GM18868 (cell line): ENCODE results near the gene HMGCS2.
"Not testable (repeated sequence)": the region's sequence is repeated elsewhere in the genome, so short reads cannot be mapped to it uniquely, and the experiment has no call there.

ENCODE experiments used
- ATAC-seq: cut with Tn5 transposase; IDR thresholded peaks from one replicate; pipeline ENCODE4 v1.9.1; 2021; ENCODE audit warnings: mild to moderate bottlenecking, moderate library complexity; ENCODE audit not compliant: unreplicated experiment

Gene HMGCS2

DNA sequence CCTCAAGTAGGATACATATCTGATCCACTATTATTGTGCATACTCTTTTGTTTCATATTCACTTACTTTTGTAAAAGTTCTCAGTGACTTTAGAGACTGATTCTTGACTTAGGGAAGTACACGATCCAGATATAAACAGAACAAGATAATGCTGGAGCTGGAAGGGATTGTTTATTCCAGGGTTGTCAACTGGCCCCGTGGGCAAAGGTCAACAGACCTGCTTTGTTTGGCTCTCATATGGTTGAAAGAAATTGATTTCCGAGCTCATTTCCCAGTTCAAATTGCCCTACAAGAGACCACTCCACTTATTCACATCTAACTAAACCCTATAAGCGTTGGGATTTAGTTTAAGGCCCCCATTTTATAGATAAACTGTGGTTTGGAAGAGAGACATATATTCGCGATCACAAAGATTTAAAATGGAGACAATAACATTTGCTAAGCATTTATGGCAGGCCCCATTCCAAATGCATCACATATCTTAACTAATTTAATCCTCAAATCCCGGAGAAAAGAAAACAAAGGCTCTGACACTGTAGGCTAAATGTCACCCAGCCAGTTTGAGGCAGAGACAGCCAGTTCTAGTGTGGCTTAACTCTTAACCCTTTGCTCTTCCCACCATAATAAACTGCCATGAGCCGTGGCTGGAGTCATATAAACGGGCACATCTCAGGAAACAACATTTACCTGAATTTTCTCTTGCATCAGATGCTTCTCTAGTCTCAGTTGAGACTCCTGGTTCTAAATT, 21.9 kb upstream of the HMGCS2 start:
- no peak for ATAC-seq

DNA sequence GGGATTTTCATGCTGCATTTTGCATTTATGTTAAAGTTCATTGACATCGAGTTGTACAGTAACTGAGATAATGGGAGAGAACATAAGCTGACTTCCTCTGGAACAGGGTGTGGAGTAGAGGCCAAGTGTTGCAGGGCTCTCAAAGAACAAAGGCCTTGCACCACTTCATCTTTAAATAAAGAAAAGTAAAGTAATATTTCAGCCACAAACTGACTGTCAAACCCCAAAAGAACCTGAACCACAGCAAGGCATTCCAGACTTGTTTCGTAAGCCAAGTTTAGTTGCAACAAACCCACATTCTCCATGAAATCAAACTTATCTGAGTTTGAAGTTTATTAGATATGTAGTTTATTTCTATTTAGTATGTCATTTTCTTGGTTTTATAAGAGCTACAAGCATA, 19.1 kb upstream of the HMGCS2 start:
- ATAC-seq, result no peak

DNA sequence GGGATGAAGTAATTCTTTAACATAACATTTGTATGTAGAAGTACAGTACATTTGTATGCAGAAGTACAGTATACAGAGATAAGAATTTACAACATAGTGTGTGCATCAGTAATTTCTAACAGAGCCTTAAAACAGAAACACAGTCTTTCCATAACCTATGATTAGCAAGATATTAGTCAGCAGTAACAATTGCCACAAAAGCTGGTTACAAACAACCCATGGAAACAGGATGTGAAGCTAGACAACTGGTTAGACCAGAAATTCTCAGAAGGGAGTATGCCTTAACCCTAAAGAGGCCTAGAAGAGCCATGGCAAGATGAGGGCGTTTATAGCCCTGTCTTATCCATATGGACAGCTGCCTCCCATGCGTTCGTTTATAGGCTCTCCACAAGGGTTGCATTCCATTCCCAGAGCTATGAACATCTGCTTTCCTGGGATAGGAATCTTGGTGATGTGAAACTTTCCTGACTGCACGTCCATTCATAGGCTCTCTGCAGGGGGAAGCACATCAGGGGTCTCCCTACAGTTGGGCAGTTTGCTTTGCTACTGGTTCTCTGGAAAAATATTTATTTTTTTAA, 17.9 kb upstream of the HMGCS2 start:
- not testable (repeated sequence) for ATAC-seq

DNA sequence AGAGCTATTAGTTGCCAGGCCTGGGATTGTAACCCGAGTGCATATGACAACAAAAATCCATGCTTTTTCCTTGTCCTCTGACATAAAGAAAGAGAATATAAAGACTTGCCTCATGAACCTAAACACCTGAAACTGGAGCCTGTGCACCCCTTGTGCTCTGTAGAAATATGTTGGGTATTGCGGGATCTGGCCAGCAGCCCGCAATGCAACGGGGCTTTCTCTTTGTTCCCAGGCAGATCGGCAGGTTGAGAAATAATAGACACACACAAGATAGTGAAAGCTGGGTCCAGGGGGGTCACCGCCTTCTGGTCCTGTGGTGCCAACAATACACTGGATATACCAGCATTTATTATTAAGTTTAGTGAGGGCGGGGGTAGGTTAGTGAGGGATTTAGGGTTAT, 17.3 kb upstream of the HMGCS2 start:
- ATAC-seq, result not testable (repeated sequence)

DNA sequence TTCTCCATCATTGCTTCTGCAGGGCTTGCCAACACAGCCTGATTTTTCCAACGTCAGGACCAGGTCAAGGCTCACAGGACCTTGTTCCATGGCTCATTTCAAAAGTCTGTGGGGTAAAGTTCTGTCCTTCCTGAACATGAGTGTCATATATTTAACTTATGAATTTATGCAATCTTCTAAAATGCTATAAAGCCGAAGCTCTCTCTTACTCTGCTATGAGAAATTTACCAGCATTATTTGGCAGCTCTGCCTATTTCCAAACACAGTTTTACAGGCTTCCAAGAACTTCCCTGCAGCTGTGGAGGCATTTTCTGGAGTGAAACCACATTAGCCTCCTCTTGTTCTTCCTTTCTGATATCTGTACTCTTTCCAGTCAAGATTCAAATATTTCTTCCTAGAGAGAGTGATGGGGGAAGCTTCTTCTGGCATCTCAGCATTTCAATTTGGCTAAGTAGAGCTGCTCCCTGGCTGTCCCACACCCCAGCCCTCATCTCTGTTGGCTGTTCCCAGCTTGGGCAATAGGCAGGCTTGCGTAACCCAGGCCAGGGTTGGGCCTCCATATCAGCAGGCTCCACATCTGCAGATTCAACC, 15.6 kb upstream of the HMGCS2 start:
- ATAC-seq, result no peak

DNA sequence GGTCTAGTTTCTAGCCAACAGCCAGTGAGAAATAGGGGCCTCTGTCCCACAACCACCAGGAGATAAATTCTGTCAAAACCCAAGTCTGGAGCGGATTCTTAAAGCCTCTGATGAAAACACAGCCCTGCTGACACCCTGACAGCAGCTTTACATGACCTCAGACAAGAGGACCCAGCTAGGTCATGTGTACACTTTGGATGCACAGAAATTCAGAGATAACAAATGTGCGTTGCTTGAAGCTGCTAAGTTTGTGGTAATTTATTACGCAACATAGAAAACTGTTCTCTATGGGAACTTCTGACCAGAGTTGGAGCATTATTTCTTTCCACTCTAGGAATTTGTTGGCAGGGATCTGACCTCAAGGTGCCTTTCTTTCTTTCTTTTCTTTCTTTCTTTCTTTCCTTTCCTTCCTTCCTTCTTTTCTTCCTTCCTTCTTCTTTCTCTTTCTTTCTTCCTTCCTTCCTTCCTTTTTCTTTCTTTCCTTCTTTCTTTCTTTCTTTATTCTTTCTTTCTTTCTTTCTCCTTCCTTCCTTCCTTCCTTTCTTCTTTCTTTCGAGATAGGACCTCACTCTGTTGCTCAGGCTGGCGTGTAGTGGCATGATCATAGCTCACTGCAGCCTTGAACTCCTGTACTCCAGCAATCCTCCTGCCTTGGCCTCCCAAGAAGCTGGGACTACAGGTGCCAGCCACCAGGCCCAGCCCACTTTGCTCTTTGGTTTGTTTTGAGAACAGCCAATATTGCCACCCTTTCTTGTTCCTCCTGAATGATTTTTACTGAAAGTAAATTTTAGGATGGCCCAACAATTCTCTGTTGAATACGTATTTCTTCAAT, 14.9 kb upstream of the HMGCS2 start:
- ATAC-seq, result no peak

DNA sequence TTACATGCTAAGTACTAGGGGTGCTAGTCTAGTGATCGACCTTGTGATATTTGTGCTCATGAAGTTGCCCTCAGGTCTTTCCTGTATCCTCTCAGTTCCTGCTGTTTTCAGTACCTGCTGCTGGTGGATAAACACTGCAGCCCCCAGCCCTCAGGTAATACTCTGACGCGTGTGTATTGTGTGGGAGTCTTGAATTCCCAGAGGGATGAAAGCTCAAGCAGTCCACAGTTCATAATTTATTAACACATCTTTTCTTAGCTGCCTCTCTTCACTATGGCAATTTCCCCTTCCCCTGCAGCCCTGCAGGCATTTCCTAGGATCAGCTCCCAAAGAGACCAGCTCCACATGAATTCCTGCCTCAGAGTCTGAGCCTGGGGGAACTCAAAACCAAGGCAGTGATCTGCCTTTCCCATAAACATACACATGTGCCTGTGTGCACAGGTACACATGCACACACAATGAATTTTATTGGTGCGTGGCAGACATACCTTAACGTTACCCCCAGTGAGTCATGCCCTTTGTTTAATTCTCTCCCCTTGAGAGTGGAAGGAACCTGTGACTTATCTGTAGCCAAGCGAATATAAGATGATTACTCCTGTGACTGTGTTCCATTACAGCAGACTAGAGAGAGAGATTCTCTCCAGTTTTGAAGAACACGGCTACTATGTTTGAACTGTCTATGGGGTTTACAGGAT, 14.1 kb upstream of the HMGCS2 start:
- no peak for ATAC-seq

DNA sequence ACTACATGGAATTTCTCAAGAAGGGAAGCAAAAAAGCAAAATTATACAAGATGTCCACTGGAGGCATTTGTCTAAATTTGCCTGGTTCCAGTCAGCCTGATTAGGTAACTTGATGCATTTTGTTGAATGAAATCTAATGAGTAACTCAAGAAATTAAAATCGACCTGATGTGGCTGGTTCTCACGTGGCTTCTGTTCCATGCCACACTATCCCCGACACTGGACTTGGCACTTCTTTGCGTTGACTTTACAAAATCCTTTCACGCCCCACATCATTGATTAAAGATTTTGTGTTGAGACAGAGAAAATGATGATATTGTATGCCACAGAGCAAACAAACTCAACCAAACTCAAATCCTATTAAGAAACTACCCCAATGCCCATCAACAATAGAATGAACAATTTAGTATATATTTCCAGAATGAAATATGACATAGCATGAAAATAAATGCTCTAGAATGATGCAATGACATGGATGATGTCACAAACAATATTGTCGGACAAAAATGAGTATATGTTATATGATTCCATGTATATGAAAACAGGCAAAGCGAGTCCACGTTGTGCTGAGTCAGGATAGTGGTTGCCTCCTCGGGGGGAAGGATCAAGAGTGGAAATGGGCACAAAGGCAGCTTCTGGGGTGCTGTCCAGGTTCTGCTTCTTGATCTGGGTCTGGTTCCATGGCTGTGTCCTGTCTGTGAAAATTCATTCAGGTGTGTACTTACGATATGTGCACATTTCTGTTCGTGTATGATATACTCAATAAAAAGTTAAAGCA, 12.9 kb upstream of the HMGCS2 start:
- ATAC-seq, result no peak

DNA sequence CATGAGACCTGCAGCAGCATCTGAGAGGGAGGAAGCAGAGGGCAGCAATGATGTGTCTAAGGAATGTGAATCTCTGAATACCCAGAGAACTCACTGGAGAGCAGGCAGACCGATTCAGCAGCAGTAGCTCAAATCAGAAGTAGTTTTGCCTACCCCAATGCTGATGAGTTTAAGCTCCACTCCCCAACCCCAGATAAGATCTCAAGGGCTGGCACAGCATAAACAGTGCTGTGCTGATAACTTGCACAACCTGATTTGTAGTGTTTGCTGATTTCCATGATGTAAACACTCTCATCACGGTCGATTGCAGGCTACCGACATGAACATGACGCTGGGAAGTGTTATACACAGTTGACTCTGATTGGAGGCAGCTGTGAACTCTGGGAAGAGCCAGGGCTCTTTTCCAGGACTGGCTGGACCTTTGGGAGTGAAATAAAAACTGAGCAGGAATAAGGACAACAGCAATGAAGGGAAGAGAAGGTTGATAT, 11.2 kb upstream of the HMGCS2 start:
- ATAC-seq, result no peak

DNA sequence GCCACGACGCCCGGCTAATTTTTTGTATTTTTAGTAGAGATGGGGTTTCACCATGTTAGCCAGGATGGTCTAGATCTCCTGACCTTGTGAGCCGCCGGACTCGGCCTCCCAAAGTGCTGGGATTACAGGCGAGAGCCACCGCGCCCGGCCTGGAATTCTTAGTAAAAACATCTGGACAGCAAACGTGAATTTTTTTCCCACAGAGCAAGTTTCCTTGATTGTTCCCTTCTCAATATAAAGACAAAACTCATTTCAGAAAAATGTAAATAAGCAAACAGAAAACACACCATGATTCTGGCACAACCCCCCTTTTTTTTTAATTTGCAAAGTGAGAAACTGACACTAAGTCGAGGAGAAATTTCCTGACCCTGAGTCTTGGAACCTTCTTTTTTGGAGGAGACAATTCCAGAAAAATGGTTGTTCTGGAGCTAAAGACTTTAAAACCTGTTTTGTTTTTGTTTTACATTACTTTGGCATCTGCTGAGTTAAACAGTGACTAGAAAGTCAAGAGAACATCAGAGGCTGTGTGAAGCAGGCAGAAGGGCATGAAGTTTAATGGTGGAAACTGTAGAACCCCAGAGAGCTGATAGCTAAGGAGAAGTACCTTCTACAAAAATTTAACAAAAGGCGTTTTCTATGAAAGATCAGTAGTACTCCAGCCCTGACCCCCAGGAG, 10.3 kb upstream of the HMGCS2 start:
- no peak for ATAC-seq

DNA sequence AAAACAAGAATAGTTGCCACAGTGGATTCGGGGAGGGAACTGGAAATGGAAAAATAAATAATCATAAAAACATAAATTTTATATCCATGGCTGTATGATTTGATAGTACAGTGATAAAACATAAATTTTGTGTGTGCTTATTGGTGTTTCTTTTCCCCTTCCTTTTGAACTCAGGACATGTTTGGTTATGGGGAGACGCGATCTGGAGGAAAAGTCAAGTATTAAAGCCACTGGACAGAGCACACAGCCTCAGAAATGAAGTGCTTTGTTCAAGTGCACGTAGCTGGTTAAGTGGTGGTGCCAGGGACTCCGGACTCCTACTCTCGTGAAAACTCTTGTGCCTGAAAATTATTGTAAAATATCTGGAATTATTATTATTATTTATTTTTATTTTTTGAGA, 9.7 kb upstream of the HMGCS2 start:
- ATAC-seq, result no peak

DNA sequence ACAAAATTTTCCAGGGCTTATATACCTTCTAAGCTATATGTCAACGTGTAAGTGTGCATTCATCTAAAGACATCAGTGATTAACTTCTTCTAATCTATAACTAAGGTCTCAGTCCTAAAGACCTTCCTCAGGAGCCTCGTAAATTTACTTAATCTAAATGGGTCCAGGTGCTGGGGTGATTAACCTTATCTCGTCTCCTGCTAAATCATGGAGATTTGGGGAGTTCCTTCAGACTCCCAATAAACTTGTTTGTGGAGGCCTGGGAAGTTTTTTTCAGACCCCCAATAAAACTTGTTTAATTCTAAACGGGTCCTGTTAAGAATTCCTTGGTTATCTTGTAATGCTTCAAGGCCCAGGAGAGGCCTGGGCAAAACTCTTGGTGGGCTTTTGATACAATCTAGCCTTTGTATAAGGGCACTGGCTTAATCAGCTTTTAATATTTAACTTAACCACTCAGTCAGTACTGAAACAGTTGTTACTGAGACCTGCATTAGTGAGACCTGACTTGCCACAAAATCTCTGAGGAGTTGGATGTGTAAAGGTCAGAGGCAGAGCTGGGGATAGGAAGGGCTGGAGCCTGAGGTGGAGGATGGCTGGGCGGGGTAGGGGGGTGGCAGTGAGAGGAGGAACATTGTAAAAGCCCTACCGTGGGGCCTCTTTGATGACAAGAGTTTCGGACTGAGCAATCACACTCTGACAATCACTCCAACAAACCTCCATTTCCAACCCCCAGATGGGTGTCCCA, 6.2 kb upstream of the HMGCS2 start:
- ATAC-seq, result no peak

DNA sequence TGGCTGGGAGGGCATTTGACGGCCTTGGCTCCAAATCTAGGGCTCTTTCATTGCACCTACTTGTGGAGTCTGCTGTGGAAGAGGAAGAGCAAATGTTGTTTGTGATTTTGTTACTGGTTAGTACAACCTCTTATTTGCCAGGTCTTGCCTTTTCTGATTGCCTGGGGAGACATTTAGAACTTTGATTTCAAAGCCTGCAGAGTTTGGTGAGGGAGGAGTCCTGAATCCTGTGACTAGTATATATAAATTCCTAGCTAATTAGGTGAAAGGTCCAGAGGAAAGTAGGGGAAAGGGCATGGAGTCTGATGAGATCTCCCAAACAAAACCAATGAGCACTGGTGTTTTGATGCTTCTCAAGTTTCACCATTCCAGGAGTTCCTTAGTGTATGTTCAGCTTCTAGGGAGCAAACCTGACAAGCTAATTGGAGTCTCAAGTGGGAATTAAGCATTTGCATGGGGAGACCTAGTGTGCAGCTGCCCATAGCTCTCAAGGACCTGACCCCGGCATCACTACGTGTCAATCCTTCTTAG, 5.1 kb upstream of the HMGCS2 start:
- no peak for ATAC-seq

DNA sequence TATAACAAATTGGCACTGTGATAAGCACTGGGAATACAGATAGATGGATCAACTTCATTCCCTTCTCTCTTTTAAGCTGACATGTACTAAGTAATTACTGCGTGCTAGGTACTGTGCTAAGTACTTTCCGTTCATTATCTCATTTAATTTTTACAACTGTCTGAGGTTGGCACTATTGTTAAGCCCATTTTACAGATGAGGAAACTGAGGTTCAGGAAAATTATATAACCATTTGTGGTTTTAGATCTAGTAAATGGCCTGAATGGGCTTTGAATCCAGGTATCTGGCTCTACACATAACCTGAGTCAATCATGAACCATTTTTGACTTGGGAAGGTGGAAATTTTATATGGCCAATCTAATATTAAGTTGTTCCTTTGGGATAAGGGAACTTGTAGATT, 3.6 kb upstream of the HMGCS2 start:
- ATAC-seq, result no peak

DNA sequence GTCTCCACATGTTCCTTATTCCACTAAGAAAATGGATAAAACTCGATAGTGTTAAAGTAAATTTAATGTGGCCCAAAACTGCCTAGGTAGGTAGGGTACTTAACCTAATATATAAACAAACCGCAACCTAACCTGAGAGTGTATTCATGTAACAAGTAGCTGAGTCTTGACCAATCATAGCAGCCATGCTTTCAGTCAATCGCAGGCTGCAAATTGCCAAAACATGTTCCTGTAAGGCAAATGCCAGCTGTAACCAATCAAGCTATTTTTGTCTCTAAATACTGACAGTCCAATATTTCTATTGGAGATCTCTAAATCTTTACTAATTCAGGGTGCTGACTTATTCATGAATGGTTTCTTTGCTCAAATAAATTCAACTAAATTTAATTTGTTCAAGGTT, 3.1 kb upstream of the HMGCS2 start:
- no peak for ATAC-seq

DNA sequence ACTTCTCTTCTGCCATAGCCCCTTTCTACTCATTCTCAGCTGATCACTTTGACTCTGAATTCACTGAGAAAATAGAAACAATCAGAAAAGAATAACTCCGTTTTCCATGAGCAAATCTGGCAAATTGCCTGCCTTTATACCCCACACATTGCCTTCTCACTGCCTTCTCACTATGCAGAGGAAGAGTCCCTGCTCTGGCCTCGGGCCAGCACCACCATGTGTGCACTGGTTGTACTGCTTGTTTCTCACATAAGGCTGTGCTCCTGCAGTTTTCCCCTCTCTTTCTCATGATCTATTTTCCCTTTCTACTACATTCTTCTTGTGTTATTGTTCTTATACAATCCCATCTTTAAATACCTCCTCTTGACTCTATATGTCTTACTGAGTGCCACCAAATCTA, 2.3 kb upstream of the HMGCS2 start:
- no peak for ATAC-seq

DNA sequence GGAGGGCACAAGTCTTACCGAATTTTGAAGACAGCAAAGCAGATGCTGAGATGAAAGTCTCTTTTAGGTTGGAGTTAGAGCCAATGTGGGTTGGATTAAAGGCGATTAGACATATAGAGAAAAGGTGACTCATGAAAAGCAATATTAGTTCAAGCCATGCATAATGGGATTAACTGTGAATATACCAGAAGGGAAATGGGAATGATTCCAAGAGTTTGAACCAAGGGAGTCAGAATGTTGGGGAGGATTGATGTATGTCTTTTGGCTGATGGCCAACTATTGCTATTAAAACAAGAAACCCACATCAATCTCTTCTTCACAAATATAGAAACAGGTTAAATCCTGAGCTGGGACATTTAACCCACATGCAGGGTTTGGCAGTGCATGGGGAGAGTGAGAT, 1.2 kb downstream of the HMGCS2 start:
- ATAC-seq, result no peak

DNA sequence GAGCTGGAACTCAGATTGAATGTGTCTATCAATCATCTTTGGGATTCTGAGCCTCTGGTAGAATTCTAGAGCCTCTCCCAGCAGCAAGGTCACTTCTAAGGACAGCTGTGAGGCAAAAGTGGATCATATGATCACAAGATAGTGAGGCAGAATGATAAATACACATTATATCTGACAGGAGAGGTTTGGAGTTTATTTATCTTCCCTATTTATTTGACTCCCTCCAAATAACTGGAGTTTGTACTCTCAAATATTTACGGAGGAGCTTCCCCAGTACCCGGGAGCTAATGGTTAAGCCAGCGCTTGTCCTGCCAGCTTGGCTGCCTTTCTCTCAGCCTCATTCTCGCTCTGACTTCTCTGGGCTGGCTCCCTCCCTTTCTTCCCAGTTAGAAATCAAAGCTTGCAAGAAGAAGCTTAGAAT, 2.3 kb downstream of the HMGCS2 start:
- no peak for ATAC-seq

DNA sequence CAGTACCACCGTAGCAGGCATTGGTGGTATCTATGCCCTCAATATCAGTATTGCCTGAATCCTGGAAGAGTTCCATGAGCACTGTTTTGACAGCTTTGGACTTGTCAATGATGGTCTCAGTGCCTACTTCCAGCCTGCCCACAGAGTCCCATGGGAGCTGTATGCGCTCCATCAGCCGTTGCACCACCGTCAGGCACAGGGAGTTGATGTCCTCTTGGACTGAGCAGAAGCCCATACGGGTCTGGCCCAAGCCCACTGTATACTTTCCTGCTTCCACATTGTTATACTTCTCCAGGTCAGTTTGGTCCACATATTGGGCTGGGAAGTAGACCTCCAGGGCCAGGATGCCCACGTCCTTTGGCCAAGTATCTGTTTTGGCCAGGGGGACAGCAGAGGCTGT, 4.5 kb downstream of the HMGCS2 start:
- no peak for ATAC-seq
